Measurements from ENCODE around the gene HHAT. TPM values are rescaled to one million over a fixed set of nuclear protein-coding genes. Genes with fewer than 3 reads are reported as not detected.

The HHAT gene
- total RNA-seq, 4 donors from 2014 or later = 2.2 to 11.6 (median 7.3) TPM

GRCh38 chr1:210588357-210588756 lies 259.7 kb downstream of the HHAT start:
- TF ChIP-seq POLR2AphosphoS5 (IDR thresholded peaks at IDR 0.05) (no peak), EP300 (IDR thresholded peaks at IDR 0.05; ENCODE audit: low read depth) (no peak), CTCF (IDR thresholded peaks at IDR 0.05) (no peak), POLR2A (IDR thresholded peaks at IDR 0.05) (no peak)
- Histone ChIP-seq H3K4me1 (no peaks in the 10 kb centered on the region), H3K27ac (no peak overlapping the region), H3K4me3 (no peak overlapping the region), H3K36me3 (no peaks in the 10 kb centered on the region), H3K27me3 (no peaks in the 10 kb centered on the region), H3K9me3 (no peaks in the 10 kb centered on the region)
- no peak for DNase-seq
- intact Hi-C loops (cut with DNase I; ENCODE audit: low total_unique reads) = loop anchor here (10.0 kb wide), 1 partner anchor 546 kb away; the partner anchor contains the start of gene KCNH1
- in situ Hi-C loops (cut with MboI; ENCODE audit: low pct_ligation_motif_present in 1 of 4, low pct_unique_long_range_greater_than_20kb in 1 of 4, low sequenced_read_pairs in 3 of 4) = loop anchor here in 3 of 4 donors (25.0 kb wide), 1 partner anchor 549 kb away; the partner anchor contains the start of gene KCNH1 (in 3 of the 3)
- WGBS, 2 donors (ENCODE audit: low coverage in 1 of 2) = 93 to 97% methylated on average over 3 of the region's 3 CpGs

DNA sequence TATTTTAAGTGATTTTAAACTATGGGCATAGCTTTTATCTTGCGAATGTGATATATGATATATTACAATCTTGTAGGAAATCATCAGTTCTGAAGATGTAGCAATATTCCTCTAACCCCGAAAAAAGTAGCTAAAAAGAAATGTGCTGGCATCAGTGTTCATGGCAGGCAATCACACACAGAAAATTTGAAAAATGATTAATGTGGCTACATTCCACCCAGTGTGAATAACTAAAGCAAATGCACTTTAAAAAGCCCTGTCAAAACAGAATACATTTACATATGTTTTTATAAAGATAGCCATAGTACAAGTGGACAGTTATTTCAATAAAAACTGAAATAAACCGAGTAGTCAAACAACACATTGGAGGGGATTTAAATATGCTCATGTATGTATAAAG lies 260.2 kb downstream of the HHAT start:
- H3K4me1 ChIP-seq = no peaks in the 10 kb centered on the region
- DNase-seq = no peak
- H3K27ac ChIP-seq = no peak overlapping the region
- WGBS, 2 donors (ENCODE audit: low coverage in 1 of 2) = 84 to 87% methylated on average over 3 of the region's 3 CpGs
- H3K4me3 ChIP-seq = no peak overlapping the region
- intact Hi-C loops (cut with DNase I; ENCODE audit: low total_unique reads) = loop anchor here (10.0 kb wide), 1 partner anchor 546 kb away; the partner anchor contains the start of gene KCNH1
- in situ Hi-C loops (cut with MboI; ENCODE audit: low pct_ligation_motif_present in 1 of 4, low pct_unique_long_range_greater_than_20kb in 1 of 4, low sequenced_read_pairs in 3 of 4) = loop anchor here in 3 of 4 donors (25.0 kb wide), 1 partner anchor 548 kb away; the partner anchor contains the start of gene KCNH1 (in 3 of the 3)
- H3K9me3 ChIP-seq = no peaks in the 10 kb centered on the region
- TF ChIP-seq POLR2AphosphoS5 (IDR thresholded peaks at IDR 0.05) (no peak), EP300 (IDR thresholded peaks at IDR 0.05; ENCODE audit: low read depth) (no peak), POLR2A (IDR thresholded peaks at IDR 0.05) (no peak), CTCF (IDR thresholded peaks at IDR 0.05) (no peak)
- H3K36me3 ChIP-seq = no peaks in the 10 kb centered on the region
- no peaks in the 10 kb centered on the region for H3K27me3 ChIP-seq

DNA sequence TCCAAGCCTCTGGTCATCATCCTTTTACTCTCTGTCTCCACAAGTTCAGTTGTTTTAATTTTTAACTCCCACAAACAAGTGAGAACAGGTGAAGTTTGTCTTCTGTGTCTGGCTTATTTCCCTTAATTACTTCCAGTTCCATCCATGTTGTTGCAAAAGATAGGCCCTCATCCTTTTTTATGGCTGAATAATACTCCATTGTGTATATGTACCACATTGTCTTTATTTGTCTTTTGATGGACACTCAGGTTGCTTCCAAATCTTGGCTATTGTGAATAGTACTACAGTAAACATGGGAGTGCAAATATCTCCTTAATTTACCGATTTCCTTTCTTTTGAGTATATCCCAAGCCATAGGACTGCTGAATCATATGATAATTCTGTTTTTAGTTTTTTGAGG lies 262.5 kb downstream of the HHAT start:
- Histone ChIP-seq H3K4me3 (no peak overlapping the region), H3K9me3 (no peaks in the 10 kb centered on the region), H3K4me1 (no peaks in the 10 kb centered on the region), H3K27me3 (no peaks in the 10 kb centered on the region), H3K36me3 (no peaks in the 10 kb centered on the region), H3K27ac (no peak overlapping the region)
- in situ Hi-C loops (cut with MboI; ENCODE audit: low pct_ligation_motif_present in 1 of 4, low pct_unique_long_range_greater_than_20kb in 1 of 4, low sequenced_read_pairs in 3 of 4) = loop anchor here in 3 of 4 donors (25.0 kb wide), 1 partner anchor 546 kb away; the partner anchor contains the start of gene KCNH1 (in 3 of the 3)
- intact Hi-C loops (cut with DNase I; ENCODE audit: low total_unique reads) = no loop called here
- no peak for DNase-seq
- 83 to 100% methylated on average over 1 of the region's 1 CpG for WGBS, 2 donors (ENCODE audit: low coverage in 1 of 2)
- TF ChIP-seq CTCF (IDR thresholded peaks at IDR 0.05) = no peak
- TF ChIP-seq POLR2A (IDR thresholded peaks at IDR 0.05) = no peak
- TF ChIP-seq EP300 (IDR thresholded peaks at IDR 0.05; ENCODE audit: low read depth) = no peak
- TF ChIP-seq POLR2AphosphoS5 (IDR thresholded peaks at IDR 0.05) = no peak

DNA sequence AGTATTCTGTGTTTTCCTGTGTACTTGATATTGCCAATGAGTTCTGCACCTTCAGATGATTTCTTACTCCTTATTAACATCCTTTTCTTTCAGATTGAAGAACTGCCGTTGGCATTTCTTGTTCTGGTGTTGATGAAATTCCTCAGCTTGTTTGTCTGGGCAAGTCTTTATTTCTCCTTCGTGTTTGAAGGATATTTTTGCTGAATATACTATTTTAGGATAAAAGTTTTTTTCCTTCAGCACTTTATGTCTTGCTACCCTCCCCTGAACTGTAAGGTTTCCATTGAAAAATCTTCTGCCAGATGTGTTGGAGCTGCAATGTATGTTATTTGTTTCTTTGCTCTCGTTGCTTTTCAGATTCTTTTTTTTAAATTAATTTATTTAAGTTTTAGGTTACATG lies 265.9 kb downstream of the HHAT start:
- Histone ChIP-seq H3K27me3 (no peaks in the 10 kb centered on the region), H3K36me3 (no peaks in the 10 kb centered on the region), H3K9me3 (no peaks in the 10 kb centered on the region), H3K4me3 (no peak overlapping the region), H3K4me1 (peaks cover 0 to 3% (median 0%) of the 10 kb centered on the region in 4 donors), H3K27ac (no peak overlapping the region)
- in situ Hi-C loops (cut with MboI; ENCODE audit: low pct_ligation_motif_present in 1 of 4, low pct_unique_long_range_greater_than_20kb in 1 of 4, low sequenced_read_pairs in 3 of 4) = loop anchor here in 3 of 4 donors (25.0 kb wide), 1 partner anchor 543 kb away; the partner anchor contains the start of gene KCNH1 (in 3 of the 3)
- no peak for TF ChIP-seq POLR2AphosphoS5 (IDR thresholded peaks at IDR 0.05)
- TF ChIP-seq POLR2A (IDR thresholded peaks at IDR 0.05) = no peak
- no peak for TF ChIP-seq EP300 (IDR thresholded peaks at IDR 0.05; ENCODE audit: low read depth)
- TF ChIP-seq CTCF (IDR thresholded peaks at IDR 0.05) = no peak
- 46 to 48% methylated on average over 3 of the region's 3 CpGs for whole genome bisulfite sequencing, 2 donors (ENCODE audit: low coverage in 1 of 2)
- DNase-seq = no peak
- intact Hi-C loops (cut with DNase I; ENCODE audit: low total_unique reads) = no loop called here

All from transverse colon (tissue), 4 donors.